Epidermal melanocyte (primary cell): ENCODE data around the gene SH2D2A.
A peak's percentile ranks its signal among the peaks of the same experiment; 100 is the strongest.

Experiments
- DNase-seq: peaks from one replicate; pipeline ENCODE4 v3.0.0; 2011; ENCODE audit warnings: low spot score; ENCODE audit not compliant: insufficient read length

Gene SH2D2A

GRCh38 chr1:156847591-156848460 is 31.2 kb upstream of the SH2D2A start:
- no peak for DNase-seq

- no peak for DNase-seq
Observed at GRCh38 chr1:156846643-156847042, 30.0 kb upstream of the SH2D2A start.

GRCh38 chr1:156845953-156846545 is 29.4 kb upstream of the SH2D2A start:
- no peak for DNase-seq

- DNase-seq, result no peak
Observed at GRCh38 chr1:156845055-156845952, 28.7 kb upstream of the SH2D2A start.

GRCh38 chr1:156844638-156845037 is 28.0 kb upstream of the SH2D2A start:
- no peak for DNase-seq

GRCh38 chr1:156844102-156844501 is 27.5 kb upstream of the SH2D2A start:
- DNase-seq, result no peak

GRCh38 chr1:156842618-156843300 is 26.1 kb upstream of the SH2D2A start:
- DNase-seq, result no peak

- no peak for DNase-seq
Observed at GRCh38 chr1:156841295-156841855, 24.7 kb upstream of the SH2D2A start.

- DNase-seq, result no peak
Observed at GRCh38 chr1:156840898-156841279, 24.2 kb upstream of the SH2D2A start.

- DNase-seq, result no peak
Observed at GRCh38 chr1:156840186-156840897, 23.7 kb upstream of the SH2D2A start.

- no peak for DNase-seq
Observed at GRCh38 chr1:156839426-156840109, 22.9 kb upstream of the SH2D2A start.

GRCh38 chr1:156838972-156839371 is 22.3 kb upstream of the SH2D2A start:
- peak; percentile 36 for DNase-seq

- DNase-seq, result no peak
Observed at GRCh38 chr1:156836892-156837291, 20.2 kb upstream of the SH2D2A start.

- no peak for DNase-seq
Observed at GRCh38 chr1:156836041-156836654, 19.5 kb upstream of the SH2D2A start.

GRCh38 chr1:156834322-156834721 is 17.7 kb upstream of the SH2D2A start:
- DNase-seq, result no peak

- DNase-seq, result no peak
Observed at GRCh38 chr1:156833603-156834002, 17.0 kb upstream of the SH2D2A start.

GRCh38 chr1:156832434-156832833 is 15.8 kb upstream of the SH2D2A start:
- DNase-seq, result no peak

GRCh38 chr1:156828400-156829124 is 11.9 kb upstream of the SH2D2A start:
- DNase-seq, result no peak

GRCh38 chr1:156826630-156827029 is 10.0 kb upstream of the SH2D2A start:
- DNase-seq, result no peak
